ENCODE measurements around the gene RBM44. TPM values are rescaled to one million over a fixed set of nuclear protein-coding genes. Genes with fewer than 3 reads are reported as not detected.

RBM44 gene
- total RNA-seq, 1 donor from 2014 or later: 0.41 TPM

GRCh38 chr2:237888389-237888788, 89.8 kb downstream of the RBM44 start:
- TF ChIP-seq CTCF (conservative IDR thresholded peaks at IDR 0.05): no peak
- no peak overlapping the region for H3K4me3 Mint-ChIP-seq
- no peak overlapping the region for H3K27ac Mint-ChIP-seq
- H3K4me1 Mint-ChIP-seq (ENCODE audit: unreplicated experiment): peaks cover 6% of the 10 kb centered on the region
- peaks cover 4% of the 10 kb centered on the region for H3K27me3 Mint-ChIP-seq
- H3K9me3 Mint-ChIP-seq: no peaks in the 10 kb centered on the region
- no peaks in the 10 kb centered on the region for H3K36me3 Mint-ChIP-seq
- no peak for DNase-seq (ENCODE audit: extremely low spot score, unreplicated experiment)

GRCh38 chr2:237889016-237889415, 90.4 kb downstream of the RBM44 start:
- Mint-ChIP-seq H3K36me3 (no peaks in the 10 kb centered on the region), H3K4me1 (ENCODE audit: unreplicated experiment) (peaks cover 4% of the 10 kb centered on the region), H3K4me3 (no peak overlapping the region), H3K27me3 (peaks cover 2% of the 10 kb centered on the region), H3K9me3 (no peaks in the 10 kb centered on the region), H3K27ac (no peak overlapping the region)
- DNase-seq (ENCODE audit: extremely low spot score, unreplicated experiment): no peak
- no peak for TF ChIP-seq CTCF (conservative IDR thresholded peaks at IDR 0.05)

DNA sequence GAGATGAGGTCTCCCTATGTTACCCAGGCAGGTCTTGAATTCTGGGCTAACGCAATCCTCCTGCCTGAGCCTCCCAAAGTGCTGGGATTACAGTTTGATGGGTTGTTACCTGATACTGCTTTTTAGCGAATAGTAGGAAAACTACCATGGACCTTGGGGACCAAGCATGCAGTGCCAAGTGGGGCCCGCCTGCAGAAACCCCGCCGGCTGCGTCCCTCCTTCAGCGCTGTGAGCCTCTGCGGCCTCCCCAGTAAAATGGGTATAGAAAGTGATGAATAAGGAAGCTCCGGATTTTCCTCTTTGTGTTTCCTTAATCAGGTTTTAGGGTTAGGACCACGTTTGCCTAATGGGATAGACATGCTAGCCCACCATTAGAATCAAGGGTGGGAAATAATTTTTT, 91.2 kb downstream of the RBM44 start:
- no peaks in the 10 kb centered on the region for H3K27me3 Mint-ChIP-seq
- H3K9me3 Mint-ChIP-seq: no peaks in the 10 kb centered on the region
- H3K4me3 Mint-ChIP-seq: no peak overlapping the region
- DNase-seq (ENCODE audit: extremely low spot score, unreplicated experiment): no peak
- H3K4me1 Mint-ChIP-seq (ENCODE audit: unreplicated experiment): no peaks in the 10 kb centered on the region
- H3K36me3 Mint-ChIP-seq: no peaks in the 10 kb centered on the region
- TF ChIP-seq CTCF (conservative IDR thresholded peaks at IDR 0.05): no peak
- no peak overlapping the region for H3K27ac Mint-ChIP-seq

Other genes with a start within 250 kb of the RBM44 start
- not detected in 2 replicates for gene PRLH, start 232.2 kb upstream of the RBM44 start, total RNA-seq (ENCODE audit: low replicate concordance)
- 18.4 and 21.6 TPM in 2 replicates for gene RAB17, start 208.0 kb upstream of the RBM44 start, total RNA-seq (ENCODE audit: low replicate concordance)
- gene LRRFIP1, start 171.2 kb upstream of the RBM44 start, total RNA-seq (ENCODE audit: low replicate concordance): 53.8 and 73.2 TPM in 2 replicates
- gene RAMP1, start 60.8 kb downstream of the RBM44 start, total RNA-seq (ENCODE audit: low replicate concordance): 11.3 and 23.8 TPM in 2 replicates
- 43.1 and 49.6 TPM in 2 replicates for gene UBE2F, start 168.2 kb downstream of the RBM44 start, total RNA-seq (ENCODE audit: low replicate concordance)

Data from type B pancreatic cell (in vitro differentiated cells).